Gastrocnemius medialis (tissue), 4 donors: ENCODE measurements around the gene ZNF638.

Source experiments
- POLR2A ChIP-seq, 2 donors: fragments of 450-650 bp; IDR thresholded peaks; one replicate each; pipeline ENCODE4 v1.6.1; 2017; ENCODE audit warnings: antibody characterized with exemption in 2 of 2, mild to moderate bottlenecking in 2 of 2, moderate library complexity in 2 of 2
- TF ChIP-seq, protein P1 (sequence below), 5 experiments: fragments of 450-650 bp in 3 of 5; fragments of 200-600 bp in 2 of 5; sonication (generic) in 2 of 5; IDR thresholded peaks in 4 of 5; conservative IDR thresholded peaks in 1 of 5; 1 replicate in 4 of 5; 2 replicates in 1 of 5; pipeline ENCODE4 v1.5.1; 2016 to 2019; ENCODE audit warnings: antibody characterized with exemption in 5 of 5, mild to moderate bottlenecking in 3 of 5, moderate library complexity in 3 of 5

DNA sequence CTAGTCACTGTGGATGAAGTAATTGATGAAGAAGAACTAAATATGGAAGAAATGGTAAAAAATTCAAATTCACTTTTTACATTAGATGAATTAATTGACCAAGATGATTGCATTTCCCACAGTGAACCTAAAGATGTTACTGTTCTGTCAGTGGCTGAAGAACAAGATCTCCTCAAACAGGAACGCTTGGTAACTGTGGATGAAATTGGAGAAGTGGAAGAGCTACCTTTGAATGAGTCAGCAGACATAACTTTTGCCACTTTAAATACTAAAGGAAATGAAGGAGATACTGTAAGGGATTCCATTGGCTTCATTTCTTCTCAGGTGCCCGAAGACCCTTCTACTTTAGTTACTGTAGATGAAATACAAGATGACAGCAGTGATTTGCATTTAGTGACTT, 95.1 kb downstream of the ZNF638 start:
- TF ChIP-seq, protein P1, sequence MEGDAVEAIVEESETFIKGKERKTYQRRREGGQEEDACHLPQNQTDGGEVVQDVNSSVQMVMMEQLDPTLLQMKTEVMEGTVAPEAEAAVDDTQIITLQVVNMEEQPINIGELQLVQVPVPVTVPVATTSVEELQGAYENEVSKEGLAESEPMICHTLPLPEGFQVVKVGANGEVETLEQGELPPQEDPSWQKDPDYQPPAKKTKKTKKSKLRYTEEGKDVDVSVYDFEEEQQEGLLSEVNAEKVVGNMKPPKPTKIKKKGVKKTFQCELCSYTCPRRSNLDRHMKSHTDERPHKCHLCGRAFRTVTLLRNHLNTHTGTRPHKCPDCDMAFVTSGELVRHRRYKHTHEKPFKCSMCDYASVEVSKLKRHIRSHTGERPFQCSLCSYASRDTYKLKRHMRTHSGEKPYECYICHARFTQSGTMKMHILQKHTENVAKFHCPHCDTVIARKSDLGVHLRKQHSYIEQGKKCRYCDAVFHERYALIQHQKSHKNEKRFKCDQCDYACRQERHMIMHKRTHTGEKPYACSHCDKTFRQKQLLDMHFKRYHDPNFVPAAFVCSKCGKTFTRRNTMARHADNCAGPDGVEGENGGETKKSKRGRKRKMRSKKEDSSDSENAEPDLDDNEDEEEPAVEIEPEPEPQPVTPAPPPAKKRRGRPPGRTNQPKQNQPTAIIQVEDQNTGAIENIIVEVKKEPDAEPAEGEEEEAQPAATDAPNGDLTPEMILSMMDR (IDR thresholded peaks at IDR 0.05 in 4 of 5, conservative IDR thresholded peaks at IDR 0.05 in 1 of 5), result no peak
- TF ChIP-seq POLR2A (IDR thresholded peaks at IDR 0.05), result no peak
